Neuronal stem cell (in vitro differentiated cells): ENCODE data around the gene DNAH1.

Source experiments
- DNase-seq: peaks from one replicate; pipeline ENCODE4 v3.0.0-alpha.2; 2013; ENCODE audit warnings: low spot score
- H2AFZ ChIP-seq: one replicate; pipeline ENCODE4 v1.6.1; 2013; ENCODE audit warnings: mild to moderate bottlenecking, low read length, inconsistent platforms
- H2AK5ac ChIP-seq: 2 replicates; pipeline ENCODE4 v1.6.1; 2013; ENCODE audit warnings: low read depth, mild to moderate bottlenecking, inconsistent platforms, low read length, moderate library complexity, mixed read lengths
- H2BK120ac ChIP-seq: 2 replicates; pipeline ENCODE4 v1.6.1; 2013; ENCODE audit warnings: low read depth, mild to moderate bottlenecking, inconsistent platforms, low read length, moderate library complexity, mixed read lengths
- H2BK12ac ChIP-seq: one replicate; pipeline ENCODE4 v1.6.1; 2013; ENCODE audit warnings: low read length, inconsistent platforms
- H2BK15ac ChIP-seq: 2 replicates; pipeline ENCODE4 v1.6.1; 2013; ENCODE audit warnings: mild to moderate bottlenecking, low read length, inconsistent platforms, mixed read lengths
- H2BK5ac ChIP-seq: one replicate; pipeline ENCODE4 v1.6.1; 2013; ENCODE audit warnings: inconsistent platforms, mild to moderate bottlenecking, low read length, moderate library complexity
- H3K14ac ChIP-seq: one replicate; pipeline ENCODE4 v1.6.1; 2013; ENCODE audit warnings: low read length, inconsistent platforms
- H3K18ac ChIP-seq: 2 replicates; pipeline ENCODE4 v1.6.1; 2013; ENCODE audit warnings: low read length, inconsistent platforms
- H3K23ac ChIP-seq: 2 replicates; pipeline ENCODE4 v1.6.1; 2013; ENCODE audit warnings: low read depth, mild to moderate bottlenecking, mixed read lengths, low read length, inconsistent platforms; ENCODE audit not compliant: poor library complexity
- H3K27ac ChIP-seq: replicated peaks from 3 replicates; pipeline ENCODE4 v1.5.1; 2013; ENCODE audit warnings: low read length, inconsistent platforms
- H3K27me3 ChIP-seq, 3 experiments: 2 replicates each; pipeline ENCODE4 v1.6.1; 2013; ENCODE audit warnings: low read length in 3 of 3, mild to moderate bottlenecking in 2 of 3, inconsistent platforms in 1 of 3, low read depth in 1 of 3, mixed read lengths in 1 of 3, moderate library complexity in 1 of 3; ENCODE audit not compliant: control insufficient read depth in 3 of 3, insufficient read depth in 3 of 3
- H3K36me3 ChIP-seq, 2 donors: replicated peaks in 1 of 2; 2 replicates each; pipeline ENCODE4 v1.6.1; 2013; ENCODE audit warnings: low read length in 2 of 2; ENCODE audit not compliant: control insufficient read depth in 2 of 2, insufficient read depth in 2 of 2
- H3K4ac ChIP-seq: 2 replicates; pipeline ENCODE4 v1.6.1; 2013; ENCODE audit warnings: inconsistent platforms, mild to moderate bottlenecking, low read length, moderate library complexity
- H3K4me1 ChIP-seq, 2 donors: 1 replicate in 1 of 2; 2 replicates in 1 of 2; pipeline ENCODE4 v1.6.1; 2013; ENCODE audit warnings: low read length in 2 of 2, low read depth in 1 of 2; ENCODE audit not compliant: control insufficient read depth in 2 of 2, insufficient read depth in 1 of 2
- H3K4me2 ChIP-seq: one replicate; pipeline ENCODE4 v1.6.1; 2013; ENCODE audit warnings: mild to moderate bottlenecking, low read length, inconsistent platforms; ENCODE audit not compliant: insufficient read depth, poor library complexity, severe bottlenecking
- H3K4me3 ChIP-seq, 2 donors: 2 replicates each; pipeline ENCODE4 v1.5.1; 2013; ENCODE audit warnings: low read length in 2 of 2, mild to moderate bottlenecking in 2 of 2, inconsistent platforms in 1 of 2, moderate library complexity in 1 of 2
- H3K79me1 ChIP-seq: one replicate; pipeline ENCODE4 v1.6.1; 2013; ENCODE audit warnings: low read depth, mild to moderate bottlenecking, inconsistent platforms, low read length, moderate library complexity
- H3K9ac ChIP-seq: one replicate; pipeline ENCODE4 v1.6.1; 2013; ENCODE audit warnings: mild to moderate bottlenecking, low read depth, low read length, inconsistent platforms; ENCODE audit not compliant: poor library complexity
- H3K9me3 ChIP-seq, 2 donors: replicated peaks in 1 of 2; 2 replicates each; pipeline versions ENCODE3 to v1.6.1; 2013; ENCODE audit warnings: low read length in 2 of 2, mild to moderate bottlenecking in 2 of 2, inconsistent platforms in 1 of 2, low read depth in 1 of 2, mixed read lengths in 1 of 2, moderate library complexity in 1 of 2; ENCODE audit not compliant: control insufficient read depth in 2 of 2, insufficient read depth in 1 of 2
- H4K8ac ChIP-seq: one replicate; pipeline ENCODE4 v1.6.1; 2013; ENCODE audit warnings: low read depth, mild to moderate bottlenecking, inconsistent platforms, low read length, moderate library complexity
- H4K91ac ChIP-seq: one replicate; pipeline ENCODE4 v1.6.1; 2013; ENCODE audit warnings: low read length, low read depth, mild to moderate bottlenecking, inconsistent platforms; ENCODE audit not compliant: poor library complexity
- WGBS, 2 donors: extraction: QIAGEN DNeasy Blood & Tissue Kit; methylation state at CpG; one replicate each; pipeline ENCODE4 v1.1.7; 2013; ENCODE audit warnings: missing lambda C conversion rate in 2 of 2, mixed read lengths in 1 of 2; ENCODE audit not compliant: insufficient read length in 2 of 2, insufficient replicate concordance in 1 of 2; ENCODE audit errors: extremely low coverage in 2 of 2; 5-methylcytosine and 5-hydroxymethylcytosine counted together

Gene DNAH1

DNA sequence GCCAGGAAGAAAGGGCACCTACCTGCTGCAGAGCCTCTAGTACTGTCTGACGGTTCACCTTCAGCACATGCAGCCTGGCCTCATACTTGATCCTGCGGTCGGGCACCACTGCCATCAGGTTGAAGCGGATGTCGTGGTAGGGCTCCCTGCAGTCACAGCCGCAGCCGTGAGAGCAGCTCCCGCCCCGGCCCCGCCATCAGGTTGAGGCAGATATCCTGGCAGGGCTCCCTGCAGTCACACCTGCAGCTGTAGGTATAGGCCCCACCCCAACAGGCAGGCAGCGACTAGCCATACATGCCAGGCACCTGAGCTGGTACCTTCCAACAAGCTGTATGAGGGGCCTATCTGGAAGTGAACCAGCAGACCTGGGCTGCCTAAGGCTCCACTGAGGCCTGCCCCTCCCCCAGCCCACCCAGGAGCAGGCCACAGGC is 90.1 kb downstream of the DNAH1 start:
- no peaks in the 10 kb centered on the region for H3K9me3 ChIP-seq
- no peak overlapping the region for H2AK5ac ChIP-seq
- no peak overlapping the region for H2BK120ac ChIP-seq
- no peak overlapping the region for H3K4ac ChIP-seq
- no peak for DNase-seq
- peak overlapping the region; percentile 57 for H4K8ac ChIP-seq
- no peak overlapping the region for H3K4me3 ChIP-seq
- H2AFZ ChIP-seq = no peak overlapping the region
- H2BK12ac ChIP-seq = no peak overlapping the region
- no peak overlapping the region for H3K27ac ChIP-seq
- H3K27me3 ChIP-seq = no peaks in the 10 kb centered on the region
- no peak overlapping the region for H3K4me2 ChIP-seq
- H2BK5ac ChIP-seq = no peak overlapping the region
- H3K79me1 ChIP-seq = peaks cover 20% of the 10 kb centered on the region
- no peak overlapping the region for H2BK15ac ChIP-seq
- no peak overlapping the region for H3K23ac ChIP-seq
- H3K18ac ChIP-seq = no peak overlapping the region
- H3K14ac ChIP-seq = no peak overlapping the region
- no CpG with 5 or more reads among the region's 11 CpGs for WGBS, 2 donors
- peaks cover 65 to 75% of the 10 kb centered on the region in 2 donors for H3K36me3 ChIP-seq
- H3K9ac ChIP-seq = no peak overlapping the region
- H4K91ac ChIP-seq = no peak overlapping the region
- H3K4me1 ChIP-seq = peaks cover 8 to 9% of the 10 kb centered on the region in 2 donors

DNA sequence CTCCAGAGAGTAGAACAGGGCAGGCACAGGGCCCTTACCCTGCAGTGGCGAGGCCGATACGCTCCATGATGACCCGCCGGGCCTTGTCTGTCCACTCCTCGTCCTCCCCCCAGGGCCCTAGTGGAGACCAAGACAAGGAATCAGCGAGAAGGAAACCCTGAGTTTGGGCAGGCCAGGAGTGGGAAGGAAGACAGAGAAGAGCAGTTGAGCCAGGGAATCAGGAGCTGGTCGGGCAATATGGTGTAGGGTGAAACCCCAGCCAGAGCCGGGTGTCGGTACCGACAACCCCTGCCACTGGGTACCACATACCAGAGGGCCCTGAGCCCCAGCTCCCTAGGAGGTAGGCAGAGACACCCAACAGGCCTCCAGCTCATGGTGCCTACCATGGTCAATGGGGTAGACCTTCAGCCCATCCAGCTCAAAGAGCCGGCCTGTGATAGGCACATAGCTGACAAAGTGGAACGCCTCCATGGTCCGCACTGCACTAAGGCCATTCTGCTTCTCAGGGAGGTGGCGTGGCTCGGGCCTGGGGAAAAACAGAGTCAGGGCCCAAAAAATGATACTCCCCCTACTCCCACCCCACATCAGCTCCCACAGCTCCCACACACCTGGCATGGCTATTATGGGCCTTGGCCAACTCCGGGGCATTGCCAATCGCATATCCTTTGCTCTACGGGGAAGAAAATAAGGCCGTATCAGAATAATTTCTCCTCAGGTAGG is 90.8 kb downstream of the DNAH1 start:
- Histone ChIP-seq H2BK15ac (no peak overlapping the region), H4K91ac (no peak overlapping the region), H3K23ac (no peak overlapping the region), H2AFZ (no peak overlapping the region), H2BK12ac (no peak overlapping the region), H3K4me1 (peaks cover 14 to 16% of the 10 kb centered on the region in 2 donors), H3K14ac (no peak overlapping the region), H2BK5ac (no peak overlapping the region), H3K9me3 (no peaks in the 10 kb centered on the region), H3K27ac (no peak overlapping the region), H3K4me3 (no peak overlapping the region), H3K79me1 (peaks cover 20% of the 10 kb centered on the region), H3K4ac (no peak overlapping the region), H3K27me3 (no peaks in the 10 kb centered on the region), H4K8ac (no peak overlapping the region), H2AK5ac (no peak overlapping the region), H3K9ac (no peak overlapping the region), H3K36me3 (peaks cover 59 to 68% of the 10 kb centered on the region in 2 donors), H3K4me2 (no peak overlapping the region), H3K18ac (no peak overlapping the region), H2BK120ac (no peak overlapping the region)
- DNase-seq = no peak
- no CpG with 5 or more reads among the region's 20 CpGs for WGBS, 2 donors

DNA sequence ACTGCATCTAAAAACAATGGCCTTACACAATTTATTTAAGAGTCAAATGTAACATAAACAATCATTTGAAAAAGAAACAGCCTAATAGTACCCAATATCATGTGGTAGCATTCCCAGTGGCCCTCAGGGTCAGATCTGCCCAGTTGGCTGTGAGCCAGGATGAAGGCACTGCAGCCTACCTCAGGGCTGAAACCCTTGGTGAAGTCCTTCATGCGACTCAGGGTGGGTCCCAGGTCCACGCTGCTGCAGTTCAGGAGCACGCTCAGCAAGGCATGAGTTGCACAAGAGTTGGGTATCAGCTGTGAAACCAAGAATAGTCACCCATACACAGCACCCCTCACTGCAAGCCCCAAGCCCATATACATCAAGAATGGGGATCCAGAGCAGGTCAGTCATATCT is 91.7 kb downstream of the DNAH1 start:
- peaks cover 51 to 60% of the 10 kb centered on the region in 2 donors for H3K36me3 ChIP-seq

DNA sequence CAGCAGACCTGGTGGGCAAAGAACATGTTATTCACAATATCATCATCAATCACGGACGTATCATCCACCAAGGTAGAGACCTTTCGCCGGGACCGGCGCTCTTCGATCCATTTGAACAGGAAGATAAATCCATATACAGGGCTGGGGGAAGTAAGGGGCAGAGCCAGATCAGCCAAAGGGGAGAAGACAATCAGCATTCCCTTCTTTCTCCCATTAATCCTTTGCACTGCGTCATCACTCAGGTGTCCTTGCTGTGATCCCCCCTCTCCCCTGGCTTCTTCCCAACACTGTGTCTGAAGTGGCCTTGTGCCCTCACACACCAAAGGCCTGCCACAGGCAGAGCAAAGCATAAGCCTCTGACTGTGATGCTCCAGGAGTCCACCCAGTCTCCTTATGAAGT is 92.3 kb downstream of the DNAH1 start:
- Histone ChIP-seq H3K4me3 (peak overlapping the region in 1 of 2 donors; percentile 78), H4K91ac (no peak overlapping the region), H3K27me3 (no peaks in the 10 kb centered on the region), H3K4me2 (no peak overlapping the region), H3K9me3 (no peaks in the 10 kb centered on the region), H3K9ac (no peak overlapping the region), H3K36me3 (peaks cover 45 to 53% of the 10 kb centered on the region in 2 donors), H2BK12ac (no peak overlapping the region), H3K4me1 (peaks cover 14 to 20% of the 10 kb centered on the region in 2 donors), H2BK120ac (no peak overlapping the region), H4K8ac (no peak overlapping the region), H3K14ac (no peak overlapping the region), H3K18ac (no peak overlapping the region), H2AK5ac (no peak overlapping the region), H2BK15ac (no peak overlapping the region), H2AFZ (no peak overlapping the region), H3K27ac (no peak overlapping the region), H3K4ac (no peak overlapping the region), H3K23ac (no peak overlapping the region), H3K79me1 (peaks cover 19% of the 10 kb centered on the region), H2BK5ac (no peak overlapping the region)
- no CpG with 5 or more reads among the region's 8 CpGs for WGBS, 2 donors
- DNase-seq = no peak

More for the DNA sequence above, 91.7 kb downstream of the DNAH1 start:
- H2BK5ac ChIP-seq = no peak overlapping the region
- no peak overlapping the region for H3K14ac ChIP-seq
- no peak overlapping the region for H2AFZ ChIP-seq
- H3K23ac ChIP-seq = no peak overlapping the region
- no peak overlapping the region for H4K91ac ChIP-seq
- H3K4ac ChIP-seq = no peak overlapping the region
- no peak overlapping the region for H3K4me2 ChIP-seq
- H2BK15ac ChIP-seq = no peak overlapping the region
- H3K4me1 ChIP-seq = peaks cover 14 to 20% of the 10 kb centered on the region in 2 donors
- H2BK12ac ChIP-seq = no peak overlapping the region
- H4K8ac ChIP-seq = no peak overlapping the region
- H2AK5ac ChIP-seq = no peak overlapping the region
- H3K27me3 ChIP-seq = no peaks in the 10 kb centered on the region
- no peaks in the 10 kb centered on the region for H3K9me3 ChIP-seq
- H3K9ac ChIP-seq = no peak overlapping the region
- no CpG with 5 or more reads among the region's 3 CpGs for WGBS, 2 donors
- H3K79me1 ChIP-seq = peaks cover 20% of the 10 kb centered on the region
- H3K18ac ChIP-seq = no peak overlapping the region
- no peak overlapping the region for H2BK120ac ChIP-seq
- H3K27ac ChIP-seq = no peak overlapping the region
- DNase-seq = no peak
- H3K4me3 ChIP-seq = peak overlapping the region in 1 of 2 donors; percentile 2
